BE2C (cell line): ENCODE measurements around the gene UFSP1.

ENCODE experiments used
- DNase-seq: peaks from one replicate; pipeline ENCODE4 v3.0.0-alpha.2; 2020
- H3K27me3 ChIP-seq: fragments of 250-450 bp; sonication (Bioruptor Pico); 2 replicates; pipeline ENCODE4 v1.5.1; 2020; ENCODE audit warnings: mild to moderate bottlenecking
- H3K36me3 ChIP-seq: fragments of 250-450 bp; sonication (Bioruptor Pico); 2 replicates; pipeline ENCODE4 v1.5.1; 2020; ENCODE audit warnings: mild to moderate bottlenecking
- H3K4me1 ChIP-seq: fragments of 250-450 bp; sonication (Bioruptor Pico); 2 replicates; pipeline ENCODE4 v1.5.1; 2020
- H3K4me3 ChIP-seq: 2 replicates; pipeline ENCODE4 v1.5.1; 2011; ENCODE audit warnings: low read depth, low read length
- H3K9me3 ChIP-seq: fragments of 250-450 bp; sonication (Bioruptor Pico); 2 replicates; pipeline ENCODE4 v1.5.1; 2020
- CTCF ChIP-seq: IDR thresholded peaks from 2 replicates; pipeline ENCODE4 v1.5.1; 2012; ENCODE audit warnings: mild to moderate bottlenecking, low read depth, low read length

The UFSP1 gene

GRCh38 chr7:100875356-100875751, 14.2 kb downstream of the UFSP1 start:
- H3K36me3 ChIP-seq = peaks cover 41% of the 10 kb centered on the region
- DNase-seq = no peak
- peak overlapping the region; percentile 98 for H3K4me3 ChIP-seq

GRCh38 chr7:100874577-100875355, 14.7 kb downstream of the UFSP1 start, which contains the start of gene SRRT:
Gene SRRT (plus strand): TSS chr7:100875103. CDS start chr7:100875591, 488 bp downstream.
- H3K9me3 ChIP-seq = no peaks in the 10 kb centered on the region
- peak within 1 kb of the TSS; percentile 98 for H3K4me3 ChIP-seq
- H3K4me1 ChIP-seq = peaks cover 6% of the 10 kb centered on the region; the same call in 1 of the 2 replicates
- peaks cover 35% of the 10 kb centered on the region for H3K36me3 ChIP-seq
- H3K27me3 ChIP-seq = no peaks in the 10 kb centered on the region
- peak; percentile 99 for DNase-seq
- peak; percentile 24 for TF ChIP-seq CTCF

More at GRCh38 chr7:100875356-100875751, 14.2 kb downstream of the UFSP1 start:
- Histone ChIP-seq H3K4me1 (peaks cover 6% of the 10 kb centered on the region; the same call in 1 of the 2 replicates), H3K27me3 (no peaks in the 10 kb centered on the region), H3K9me3 (no peaks in the 10 kb centered on the region)
- TF ChIP-seq CTCF = no peak

- no peak for TF ChIP-seq CTCF
- Histone ChIP-seq H3K9me3 (no peaks in the 10 kb centered on the region), H3K27me3 (no peaks in the 10 kb centered on the region), H3K36me3 (peaks cover 30% of the 10 kb centered on the region), H3K4me3 (peak overlapping the region; percentile 98), H3K4me1 (peaks cover 6% of the 10 kb centered on the region; the same call in 1 of the 2 replicates)
- DNase-seq = no peak
These were observed 15.3 kb downstream of the UFSP1 start for GRCh38 chr7:100874300-100874576.

- Histone ChIP-seq H3K9me3 (no peaks in the 10 kb centered on the region), H3K4me1 (peaks cover 6% of the 10 kb centered on the region; the same call in 1 of the 2 replicates), H3K27me3 (no peaks in the 10 kb centered on the region), H3K36me3 (peaks cover 25% of the 10 kb centered on the region), H3K4me3 (peak overlapping the region; percentile 98)
- DNase-seq = no peak
- no peak for TF ChIP-seq CTCF
These were observed 15.8 kb downstream of the UFSP1 start for GRCh38 chr7:100873599-100874299.

- Histone ChIP-seq H3K27me3 (no peaks in the 10 kb centered on the region), H3K4me3 (no peak overlapping the region), H3K36me3 (no peaks in the 10 kb centered on the region; the same call in 1 of the 2 replicates), H3K4me1 (peaks cover 9% of the 10 kb centered on the region), H3K9me3 (no peaks in the 10 kb centered on the region)
- no peak for TF ChIP-seq CTCF
- no peak for DNase-seq
These were observed 21.6 kb downstream of the UFSP1 start for GRCh38 chr7:100867776-100868485.
